BLaER1 (cell line): ENCODE measurements around the gene PPP6R3.

ENCODE experiments used
- H3K27ac ChIP-seq: shearing (Covaris generic); formaldehyde crosslinking; 2 replicates; pipeline ENCODE4 v1.8.1; 2022
- H3K27me3 ChIP-seq: shearing (Covaris generic); formaldehyde crosslinking; 2 replicates; pipeline ENCODE4 v1.8.1; 2022
- H3K36me3 ChIP-seq: shearing (Covaris generic); formaldehyde crosslinking; 2 replicates; pipeline ENCODE4 v1.8.1; 2022
- H3K4me1 ChIP-seq: shearing (Covaris generic); formaldehyde crosslinking; 2 replicates; pipeline ENCODE4 v1.8.1; 2022
- H3K4me2 ChIP-seq: shearing (Covaris generic); formaldehyde crosslinking; 2 replicates; pipeline ENCODE4 v1.8.1; 2022
- H3K4me3 ChIP-seq: shearing (Covaris generic); formaldehyde crosslinking; 2 replicates; pipeline ENCODE4 v1.8.1; 2022
- H3K9ac ChIP-seq: shearing (Covaris generic); formaldehyde crosslinking; 2 replicates; pipeline ENCODE4 v1.8.1; 2022
- H3K9me3 ChIP-seq: shearing (Covaris generic); formaldehyde crosslinking; 2 replicates; pipeline ENCODE4 v1.8.1; 2022
- H4K20me1 ChIP-seq: shearing (Covaris generic); formaldehyde crosslinking; 2 replicates; pipeline ENCODE4 v1.8.1; 2022
- Cebpa-rat ChIP-seq: shearing (Covaris generic); IDR thresholded peaks from 2 replicates; pipeline ENCODE4 v1.8.1; 2022

The PPP6R3 gene

GRCh38 chr11:68575025-68575665 is 114.6 kb downstream of the PPP6R3 start:
- Histone ChIP-seq H3K27me3 (no peaks in the 10 kb centered on the region), H4K20me1 (peaks cover 51% of the 10 kb centered on the region), H3K9me3 (0 out of 2 replicates have a peak, but pooled peaks cover 4% of the 10 kb centered on the region), H3K4me3 (no peak overlapping the region), H3K4me2 (no peak overlapping the region), H3K36me3 (peaks cover 99% of the 10 kb centered on the region), H3K4me1 (peaks cover 38% of the 10 kb centered on the region), H3K9ac (no peak overlapping the region), H3K27ac (no peak overlapping the region)
- TF ChIP-seq Cebpa-rat: no peak

GRCh38 chr11:68579455-68579854 is 118.9 kb downstream of the PPP6R3 start:
- Histone ChIP-seq H3K36me3 (peaks cover 78% of the 10 kb centered on the region), H3K27ac (no peak overlapping the region), H3K4me2 (0 out of 2 replicates have a peak overlapping the region, but pooled peaks have one; percentile 5), H3K27me3 (no peaks in the 10 kb centered on the region), H3K9ac (no peak overlapping the region), H4K20me1 (peaks cover 45% of the 10 kb centered on the region), H3K4me1 (peaks cover 74% of the 10 kb centered on the region), H3K4me3 (no peak overlapping the region), H3K9me3 (0 out of 2 replicates have a peak, but pooled peaks cover 4% of the 10 kb centered on the region)
- no peak for TF ChIP-seq Cebpa-rat

- peak overlapping the region; percentile 66 for H3K27ac ChIP-seq
- 0 out of 2 replicates have a peak overlapping the region, but pooled peaks have one; percentile 37 for H3K9ac ChIP-seq
- peak overlapping the region; percentile 88 for H3K4me2 ChIP-seq
- H4K20me1 ChIP-seq: peaks cover 53% of the 10 kb centered on the region
- H3K4me3 ChIP-seq: no peak overlapping the region
- H3K27me3 ChIP-seq: no peaks in the 10 kb centered on the region
- H3K9me3 ChIP-seq: 0 out of 2 replicates have a peak, but pooled peaks cover 4% of the 10 kb centered on the region
- peaks cover 75% of the 10 kb centered on the region for H3K36me3 ChIP-seq
- peaks cover 76% of the 10 kb centered on the region for H3K4me1 ChIP-seq
- no peak for TF ChIP-seq Cebpa-rat
Observed at GRCh38 chr11:68581439-68581838, 120.9 kb downstream of the PPP6R3 start.

- H4K20me1 ChIP-seq: peaks cover 58% of the 10 kb centered on the region
- H3K4me3 ChIP-seq: peak overlapping the region; percentile 39
- 0 out of 2 replicates have a peak, but pooled peaks cover 4% of the 10 kb centered on the region for H3K9me3 ChIP-seq
- peaks cover 75% of the 10 kb centered on the region for H3K36me3 ChIP-seq
- no peaks in the 10 kb centered on the region for H3K27me3 ChIP-seq
- peak overlapping the region; percentile 37 for H3K9ac ChIP-seq
- no peak for TF ChIP-seq Cebpa-rat
- peak overlapping the region; percentile 66 for H3K27ac ChIP-seq
- H3K4me1 ChIP-seq: peaks cover 76% of the 10 kb centered on the region
- peak overlapping the region; percentile 88 for H3K4me2 ChIP-seq
Observed at GRCh38 chr11:68581901-68582300, 121.3 kb downstream of the PPP6R3 start.

- Histone ChIP-seq H3K4me3 (peak overlapping the region; percentile 39), H3K4me1 (peaks cover 76% of the 10 kb centered on the region), H3K27me3 (no peaks in the 10 kb centered on the region), H3K9ac (peak overlapping the region; percentile 37), H3K36me3 (peaks cover 75% of the 10 kb centered on the region), H3K9me3 (0 out of 2 replicates have a peak, but pooled peaks cover 4% of the 10 kb centered on the region), H4K20me1 (peaks cover 58% of the 10 kb centered on the region), H3K4me2 (peak overlapping the region; percentile 88), H3K27ac (peak overlapping the region; percentile 66)
- no peak for TF ChIP-seq Cebpa-rat
Observed at GRCh38 chr11:68582416-68583040, 122.0 kb downstream of the PPP6R3 start.

GRCh38 chr11:68583041-68583446 is 122.5 kb downstream of the PPP6R3 start:
- peaks cover 71% of the 10 kb centered on the region for H3K4me1 ChIP-seq
- H3K9me3 ChIP-seq: 0 out of 2 replicates have a peak, but pooled peaks cover 4% of the 10 kb centered on the region
- no peak for TF ChIP-seq Cebpa-rat
- H3K36me3 ChIP-seq: peaks cover 75% of the 10 kb centered on the region
- H3K27me3 ChIP-seq: no peaks in the 10 kb centered on the region
- H3K4me3 ChIP-seq: 0 out of 2 replicates have a peak overlapping the region, but pooled peaks have one; percentile 39
- H3K9ac ChIP-seq: peak overlapping the region; percentile 37; the same call in 1 of the 2 replicates
- peaks cover 54% of the 10 kb centered on the region for H4K20me1 ChIP-seq
- peak overlapping the region; percentile 66 for H3K27ac ChIP-seq
- peak overlapping the region; percentile 88 for H3K4me2 ChIP-seq

DNA sequence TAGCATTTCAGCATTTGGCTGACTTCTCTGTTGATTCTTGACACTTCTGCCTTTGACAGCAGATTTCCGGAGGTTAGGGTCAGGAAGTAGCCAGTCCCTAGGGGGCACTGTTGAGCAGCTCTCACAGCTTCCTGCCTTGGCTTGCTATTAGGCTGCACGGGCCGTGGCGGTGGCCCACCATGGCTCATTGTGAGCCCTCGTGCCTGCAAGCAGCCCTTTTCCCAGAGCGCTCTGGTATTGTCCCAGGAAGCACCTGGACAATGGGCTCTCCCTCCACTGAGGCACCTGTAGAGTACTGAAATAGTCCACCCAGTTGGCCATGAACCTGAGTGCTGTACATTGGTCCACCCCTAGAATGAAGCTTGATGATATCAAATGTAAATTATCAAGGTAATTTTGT is 123.5 kb downstream of the PPP6R3 start:
- Histone ChIP-seq H3K4me1 (peaks cover 61% of the 10 kb centered on the region), H3K4me2 (peak overlapping the region; percentile 88), H3K4me3 (peak overlapping the region; percentile 38; the same call in 1 of the 2 replicates), H3K36me3 (peaks cover 75% of the 10 kb centered on the region), H3K9ac (no peak overlapping the region), H4K20me1 (peaks cover 48% of the 10 kb centered on the region), H3K9me3 (0 out of 2 replicates have a peak, but pooled peaks cover 4% of the 10 kb centered on the region), H3K27ac (peak overlapping the region; percentile 66), H3K27me3 (no peaks in the 10 kb centered on the region)
- TF ChIP-seq Cebpa-rat: no peak

DNA sequence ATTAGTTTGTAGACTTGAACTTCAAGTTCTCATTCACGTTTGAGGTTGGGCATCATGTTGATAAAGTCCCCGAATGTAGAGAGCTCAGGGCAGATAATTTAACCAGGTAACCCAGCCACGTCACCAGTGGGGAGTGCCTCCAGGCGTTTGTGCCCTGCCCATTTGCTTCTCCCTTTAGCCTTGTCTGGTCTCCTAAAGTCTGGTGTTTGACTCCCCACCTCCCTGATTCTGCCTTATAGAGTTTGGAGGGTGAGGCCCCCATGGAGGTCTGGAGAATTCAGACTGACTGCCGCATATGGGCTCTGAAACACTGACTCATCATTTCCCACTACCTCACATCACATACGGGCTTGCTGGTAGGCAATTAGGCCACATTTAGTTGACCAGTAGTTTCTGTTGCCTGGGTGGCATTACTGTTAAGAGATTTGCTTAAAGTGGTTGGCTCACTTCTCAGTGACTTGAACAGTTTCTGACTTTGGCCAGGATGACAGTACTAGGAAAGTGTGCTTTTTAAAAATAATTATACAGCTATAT is 124.5 kb downstream of the PPP6R3 start:
- Histone ChIP-seq H3K4me1 (peaks cover 52% of the 10 kb centered on the region), H3K36me3 (peaks cover 75% of the 10 kb centered on the region), H3K27me3 (no peaks in the 10 kb centered on the region), H4K20me1 (peaks cover 48% of the 10 kb centered on the region), H3K4me2 (no peak overlapping the region), H3K27ac (peak overlapping the region; percentile 15; the same call in 1 of the 2 replicates), H3K4me3 (no peak overlapping the region), H3K9ac (no peak overlapping the region), H3K9me3 (no peaks in the 10 kb centered on the region)
- no peak for TF ChIP-seq Cebpa-rat

DNA sequence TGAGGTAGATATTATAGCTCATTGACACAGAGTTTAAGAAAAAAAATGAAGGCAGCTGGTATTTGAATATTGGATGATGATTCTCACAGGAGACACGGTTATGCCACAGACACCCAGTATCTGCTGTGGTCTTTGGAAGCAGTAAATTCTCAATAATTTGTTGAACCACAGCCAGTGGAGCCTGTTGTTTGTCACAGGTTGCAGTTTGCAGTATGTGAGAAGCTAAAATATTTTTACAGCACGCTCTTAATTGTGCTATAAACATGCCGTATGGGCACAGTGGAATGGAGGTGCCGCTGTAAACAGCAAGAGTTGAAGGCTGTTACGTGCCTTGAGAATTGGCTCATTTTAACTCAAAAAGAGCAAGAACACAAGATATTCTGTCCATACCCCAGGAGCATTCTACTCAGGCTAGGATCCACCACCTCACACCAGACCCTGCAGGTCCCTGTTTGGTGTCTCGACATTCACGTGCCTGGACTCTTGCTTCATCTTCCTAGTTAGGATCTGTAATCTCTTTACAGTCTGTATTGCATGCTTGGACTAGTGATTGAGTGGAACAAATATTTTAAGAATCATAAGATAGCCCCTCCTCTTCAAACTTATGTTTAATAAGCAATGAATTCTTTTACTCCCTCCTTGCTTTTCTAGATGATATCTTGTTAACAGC is 129.1 kb downstream of the PPP6R3 start:
- no peaks in the 10 kb centered on the region for H3K9me3 ChIP-seq
- H3K4me3 ChIP-seq: no peak overlapping the region
- H3K27ac ChIP-seq: no peak overlapping the region
- no peak overlapping the region for H3K4me2 ChIP-seq
- no peaks in the 10 kb centered on the region for H3K27me3 ChIP-seq
- H3K4me1 ChIP-seq: peaks cover 6% of the 10 kb centered on the region; the same call in 1 of the 2 replicates
- no peak overlapping the region for H3K9ac ChIP-seq
- H3K36me3 ChIP-seq: peaks cover 96% of the 10 kb centered on the region
- H4K20me1 ChIP-seq: peaks cover 25% of the 10 kb centered on the region; the same call in 1 of the 2 replicates
- TF ChIP-seq Cebpa-rat: no peak
